Measurements from ENCODE around the gene FAM227B.
"Not testable (repeated sequence)": the region's sequence is repeated elsewhere in the genome, so short reads cannot be mapped to it uniquely, and the experiment has no call there.

The FAM227B gene

GRCh38 chr15:49438962-49439631, 181.5 kb downstream of the FAM227B start:
- no peak for DNase-seq (ENCODE audit: low spot score)

GRCh38 chr15:49436751-49437150, 183.9 kb downstream of the FAM227B start:
- no peak for DNase-seq (ENCODE audit: low spot score)

GRCh38 chr15:49435174-49435573, 185.4 kb downstream of the FAM227B start:
- DNase-seq (ENCODE audit: low spot score), result no peak

- no peak for DNase-seq (ENCODE audit: low spot score)
Measured at GRCh38 chr15:49430046-49430445, 190.6 kb downstream of the FAM227B start.

- no peak for DNase-seq (ENCODE audit: low spot score)
Measured at GRCh38 chr15:49428409-49429095, 192.1 kb downstream of the FAM227B start.

GRCh38 chr15:49427372-49427771, 193.2 kb downstream of the FAM227B start:
- DNase-seq (ENCODE audit: low spot score), result no peak

- no peak for DNase-seq (ENCODE audit: low spot score)
Measured at GRCh38 chr15:49424954-49425353, 195.7 kb downstream of the FAM227B start.

- no peak for DNase-seq (ENCODE audit: low spot score)
Measured at GRCh38 chr15:49423901-49424550, 196.6 kb downstream of the FAM227B start.

GRCh38 chr15:49423021-49423420, 197.6 kb downstream of the FAM227B start, which contains the start of gene FGF7:
Gene FGF7 (plus strand): TSS chr15:49423242. CDS start chr15:49424298, 1,056 bp downstream.
- no peak for DNase-seq (ENCODE audit: low spot score)

GRCh38 chr15:49421991-49422390, 198.6 kb downstream of the FAM227B start:
- peak; percentile 6 for DNase-seq (ENCODE audit: low spot score)

GRCh38 chr15:49418811-49419210, 201.8 kb downstream of the FAM227B start:
- no peak for DNase-seq (ENCODE audit: low spot score)

- DNase-seq (ENCODE audit: low spot score), result no peak
Measured at GRCh38 chr15:49415638-49416037, 205.0 kb downstream of the FAM227B start.

- DNase-seq (ENCODE audit: low spot score), result no peak
Measured at GRCh38 chr15:49415149-49415548, 205.5 kb downstream of the FAM227B start.

GRCh38 chr15:49412797-49413196, 207.8 kb downstream of the FAM227B start:
- no peak for DNase-seq (ENCODE audit: low spot score)

GRCh38 chr15:49410641-49411040, 210.0 kb downstream of the FAM227B start:
- no peak for DNase-seq (ENCODE audit: low spot score)

- DNase-seq (ENCODE audit: low spot score), result no peak
Measured at GRCh38 chr15:49406352-49407118, 214.1 kb downstream of the FAM227B start.

- not testable (repeated sequence) for DNase-seq (ENCODE audit: low spot score)
Measured at GRCh38 chr15:49402515-49403296, 217.9 kb downstream of the FAM227B start.

GRCh38 chr15:49387471-49387870, 233.1 kb downstream of the FAM227B start:
- no peak for DNase-seq (ENCODE audit: low spot score)

GRCh38 chr15:49383266-49383665, 237.4 kb downstream of the FAM227B start:
- DNase-seq (ENCODE audit: low spot score), result no peak

GRCh38 chr15:49382394-49382793, 238.2 kb downstream of the FAM227B start:
- no peak for DNase-seq (ENCODE audit: low spot score)

GRCh38 chr15:49380912-49381311, 239.7 kb downstream of the FAM227B start:
- no peak for DNase-seq (ENCODE audit: low spot score)

- DNase-seq (ENCODE audit: low spot score), result no peak
Measured at GRCh38 chr15:49379996-49380395, 240.6 kb downstream of the FAM227B start.

Data from germinal center (tissue), 1 donor.